Right atrium auricular region (tissue), 2 donors: Measurements from ENCODE around the gene SIRPD. TPM values are rescaled to one million over a fixed set of nuclear protein-coding genes. Genes with fewer than 3 reads are reported as not detected.
"Not testable (repeated sequence)": the region's sequence is repeated elsewhere in the genome, so short reads cannot be mapped to it uniquely, and the experiment has no call there.

Source experiments
- DNase-seq: peaks from one replicate; pipeline ENCODE4 v3.0.0-alpha.2; 2019; ENCODE audit warnings: low spot score
- H3K27ac ChIP-seq, 2 donors: fragments of 200-600 bp; sonication (generic); 1 replicate in 1 of 2; 2 replicates in 1 of 2; pipeline ENCODE4 v1.5.1; 2016 to 2019
- H3K27me3 ChIP-seq, 2 donors: fragments of 200-600 bp; sonication (generic); one replicate each; pipeline versions ENCODE4 v1.5.1 to v1.6.0; 2017 to 2019
- H3K36me3 ChIP-seq: fragments of 200-600 bp; sonication (generic); one replicate; pipeline ENCODE4 v1.5.1; 2016
- H3K4me1 ChIP-seq, 2 donors: fragments of 200-600 bp; sonication (generic); one replicate each; pipeline versions ENCODE4 v1.5.1 to v1.6.0; 2017 to 2019
- H3K4me3 ChIP-seq, 2 donors: fragments of 200-600 bp; sonication (generic); 1 replicate in 1 of 2; 2 replicates in 1 of 2; pipeline ENCODE4 v1.5.1; 2017 to 2019; ENCODE audit warnings: mild to moderate bottlenecking in 1 of 2, moderate library complexity in 1 of 2
- H3K9me3 ChIP-seq, 2 donors: fragments of 200-600 bp; sonication (generic); one replicate each; pipeline ENCODE4 v1.5.1; 2019
- total RNA-seq, 2 donors: library from RNA; depleted of rRNA; stranded (reverse); fragments of >200 nt; gene quantifications; one replicate each; pipeline ENCODE4 v1.1.0, GENCODE V29; 2016
- TF ChIP-seq, protein P1 (sequence below), 2 donors: fragments of 200-600 bp; sonication (generic); IDR thresholded peaks; one replicate each; pipeline ENCODE4 v1.5.1; 2019; ENCODE audit warnings: antibody characterized with exemption in 2 of 2

The SIRPD gene
- total RNA-seq, 2 donors from 2014 or later, result not detected

DNA sequence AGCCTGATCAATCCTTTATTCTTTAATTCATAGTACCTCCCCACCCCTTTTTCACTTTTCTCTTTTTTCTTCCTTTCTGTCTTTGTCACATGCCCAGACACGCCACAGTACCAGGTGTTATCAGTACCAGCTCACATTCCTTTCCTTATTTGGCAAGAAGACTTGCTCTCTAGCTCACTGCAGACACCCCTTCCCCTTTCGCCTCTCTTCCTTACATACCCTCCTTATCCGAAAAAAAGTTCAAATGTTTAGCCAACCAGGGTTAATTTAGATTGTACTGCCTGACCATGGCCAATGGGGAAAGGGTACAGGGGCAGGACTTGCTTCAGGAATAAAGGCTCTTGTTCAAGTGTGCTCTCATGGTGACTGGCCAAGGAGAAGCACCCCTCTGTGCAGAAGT lies 57.0 kb downstream of the SIRPD start:
- Histone ChIP-seq H3K4me1 (no peaks in the 10 kb centered on the region), H3K4me3 (no peak overlapping the region), H3K27ac (no peak overlapping the region), H3K27me3 (no peaks in the 10 kb centered on the region), H3K9me3 (no peaks in the 10 kb centered on the region), H3K36me3 (no peaks in the 10 kb centered on the region)
- no peak for DNase-seq
- TF ChIP-seq, protein P1, sequence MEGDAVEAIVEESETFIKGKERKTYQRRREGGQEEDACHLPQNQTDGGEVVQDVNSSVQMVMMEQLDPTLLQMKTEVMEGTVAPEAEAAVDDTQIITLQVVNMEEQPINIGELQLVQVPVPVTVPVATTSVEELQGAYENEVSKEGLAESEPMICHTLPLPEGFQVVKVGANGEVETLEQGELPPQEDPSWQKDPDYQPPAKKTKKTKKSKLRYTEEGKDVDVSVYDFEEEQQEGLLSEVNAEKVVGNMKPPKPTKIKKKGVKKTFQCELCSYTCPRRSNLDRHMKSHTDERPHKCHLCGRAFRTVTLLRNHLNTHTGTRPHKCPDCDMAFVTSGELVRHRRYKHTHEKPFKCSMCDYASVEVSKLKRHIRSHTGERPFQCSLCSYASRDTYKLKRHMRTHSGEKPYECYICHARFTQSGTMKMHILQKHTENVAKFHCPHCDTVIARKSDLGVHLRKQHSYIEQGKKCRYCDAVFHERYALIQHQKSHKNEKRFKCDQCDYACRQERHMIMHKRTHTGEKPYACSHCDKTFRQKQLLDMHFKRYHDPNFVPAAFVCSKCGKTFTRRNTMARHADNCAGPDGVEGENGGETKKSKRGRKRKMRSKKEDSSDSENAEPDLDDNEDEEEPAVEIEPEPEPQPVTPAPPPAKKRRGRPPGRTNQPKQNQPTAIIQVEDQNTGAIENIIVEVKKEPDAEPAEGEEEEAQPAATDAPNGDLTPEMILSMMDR (IDR thresholded peaks at IDR 0.05), result no peak

DNA sequence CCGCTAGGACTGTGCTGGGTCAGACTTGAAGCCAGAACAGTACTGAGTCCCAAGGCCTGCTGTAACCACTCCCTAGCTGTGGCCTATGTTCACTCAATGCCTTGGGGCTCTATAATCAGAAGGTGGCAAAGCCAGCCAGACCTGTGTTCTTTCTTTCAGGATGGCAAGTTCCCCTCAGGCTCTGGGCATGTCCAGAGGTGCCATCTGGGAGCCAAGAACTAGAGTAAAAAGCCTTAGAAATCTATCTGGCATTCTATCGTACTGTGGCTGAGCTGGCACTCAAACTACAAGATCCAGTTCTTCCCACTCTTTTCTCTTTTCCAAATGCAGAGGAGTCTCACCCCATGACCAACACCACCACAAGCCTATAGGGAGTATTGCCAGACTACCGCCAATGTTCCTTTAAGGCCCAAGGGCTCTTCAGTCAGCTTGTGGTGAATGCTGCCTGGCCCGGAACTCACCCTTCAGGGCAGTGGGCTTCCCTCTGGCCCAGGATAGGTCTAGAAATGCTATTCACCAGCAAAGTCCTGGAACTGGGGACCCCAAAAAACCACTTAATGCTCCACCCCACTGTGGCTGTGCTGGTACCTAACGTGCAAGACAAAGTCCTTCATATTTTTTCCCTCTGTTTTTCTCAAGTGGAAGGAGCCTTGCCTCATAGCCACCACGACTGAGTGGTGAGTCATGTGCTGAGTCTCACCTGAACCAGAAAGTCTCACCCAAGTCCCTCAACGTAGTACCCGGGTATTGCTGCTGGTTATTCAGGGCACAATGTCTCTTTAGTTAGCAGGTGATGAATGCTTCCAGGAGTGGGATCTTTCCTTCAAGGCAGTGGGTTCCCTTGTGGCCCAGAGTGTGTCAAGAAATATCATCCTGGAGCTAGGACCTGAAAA lies 57.7 kb downstream of the SIRPD start:
- no peaks in the 10 kb centered on the region for H3K27me3 ChIP-seq
- no peak overlapping the region for H3K4me3 ChIP-seq
- no peaks in the 10 kb centered on the region for H3K9me3 ChIP-seq
- DNase-seq, result no peak
- H3K4me1 ChIP-seq, result no peaks in the 10 kb centered on the region
- H3K36me3 ChIP-seq, result no peaks in the 10 kb centered on the region
- TF ChIP-seq, protein P1 (IDR thresholded peaks at IDR 0.05), result no peak
- no peak overlapping the region for H3K27ac ChIP-seq

DNA sequence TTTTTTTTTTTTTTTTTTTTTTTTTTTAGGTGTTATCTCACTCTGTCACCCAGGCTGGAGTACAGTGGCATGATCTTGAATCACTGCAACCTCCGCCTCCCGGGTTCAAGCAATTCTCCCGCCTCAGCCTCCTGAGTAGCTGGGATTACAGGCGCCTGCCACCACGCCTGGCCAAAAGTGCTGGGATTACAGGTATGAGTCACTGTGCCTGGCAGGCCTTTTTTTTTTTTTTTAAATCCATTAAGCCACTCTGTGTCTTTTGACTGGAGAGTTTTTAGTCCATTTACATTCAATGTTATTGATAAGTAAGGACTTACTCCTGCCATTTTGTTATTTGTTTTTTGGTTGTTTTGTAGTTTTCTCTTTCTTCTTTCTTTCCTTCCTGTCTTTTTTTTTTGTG lies 60.1 kb downstream of the SIRPD start:
- not testable (repeated sequence) for H3K4me1 ChIP-seq, H3K36me3 ChIP-seq, H3K27ac ChIP-seq, H3K27me3 ChIP-seq, H3K4me3 ChIP-seq, DNase-seq, H3K9me3 ChIP-seq

DNA sequence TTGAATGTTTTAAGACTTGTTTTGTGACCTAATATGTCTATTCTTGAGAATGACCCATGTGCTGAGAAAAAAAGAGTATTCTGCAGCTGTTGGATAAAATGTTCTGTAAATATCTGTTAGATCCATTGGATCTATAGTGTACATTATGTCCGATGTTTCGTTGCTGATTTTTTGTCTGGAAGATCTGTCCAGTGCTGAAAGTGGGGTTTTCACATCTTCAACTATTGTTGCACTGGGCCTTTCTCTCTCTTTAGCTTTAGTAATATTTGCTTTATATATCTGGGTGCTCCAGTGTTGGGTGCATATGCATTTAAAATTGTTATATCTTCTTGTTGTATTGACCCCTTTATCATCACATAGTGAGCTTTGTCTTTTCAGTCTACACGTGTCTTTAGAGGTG lies 60.6 kb downstream of the SIRPD start:
- no peak for DNase-seq
- TF ChIP-seq, protein P1 (IDR thresholded peaks at IDR 0.05), result no peak
- H3K4me1 ChIP-seq, result no peaks in the 10 kb centered on the region
- no peak overlapping the region for H3K27ac ChIP-seq
- H3K9me3 ChIP-seq, result no peaks in the 10 kb centered on the region
- H3K27me3 ChIP-seq, result no peaks in the 10 kb centered on the region
- H3K36me3 ChIP-seq, result no peaks in the 10 kb centered on the region
- no peak overlapping the region for H3K4me3 ChIP-seq

DNA sequence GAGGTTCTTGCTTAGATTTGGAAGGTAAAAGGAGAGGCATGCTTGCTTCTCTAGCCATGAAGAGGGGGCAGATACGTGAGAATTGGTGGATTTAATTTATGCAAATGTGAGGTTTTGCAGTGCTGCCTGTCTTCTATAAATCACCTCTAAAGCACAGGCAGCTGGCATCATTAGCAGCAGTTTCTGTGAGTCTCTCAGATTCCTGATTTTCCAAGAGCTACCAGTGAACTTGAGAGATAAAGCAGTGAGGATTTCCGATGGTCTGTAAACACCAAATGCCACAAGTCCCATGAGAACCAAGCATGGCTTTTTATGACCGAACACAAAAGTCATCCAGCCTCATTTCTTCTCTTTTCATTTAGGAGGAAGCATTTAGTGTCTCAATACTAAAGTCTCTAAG lies 63.1 kb downstream of the SIRPD start:
- Histone ChIP-seq H3K36me3 (no peaks in the 10 kb centered on the region), H3K4me3 (no peak overlapping the region), H3K27me3 (no peaks in the 10 kb centered on the region), H3K27ac (no peak overlapping the region), H3K9me3 (no peaks in the 10 kb centered on the region), H3K4me1 (no peaks in the 10 kb centered on the region)
- TF ChIP-seq, protein P1 (IDR thresholded peaks at IDR 0.05), result no peak
- no peak for DNase-seq

DNA sequence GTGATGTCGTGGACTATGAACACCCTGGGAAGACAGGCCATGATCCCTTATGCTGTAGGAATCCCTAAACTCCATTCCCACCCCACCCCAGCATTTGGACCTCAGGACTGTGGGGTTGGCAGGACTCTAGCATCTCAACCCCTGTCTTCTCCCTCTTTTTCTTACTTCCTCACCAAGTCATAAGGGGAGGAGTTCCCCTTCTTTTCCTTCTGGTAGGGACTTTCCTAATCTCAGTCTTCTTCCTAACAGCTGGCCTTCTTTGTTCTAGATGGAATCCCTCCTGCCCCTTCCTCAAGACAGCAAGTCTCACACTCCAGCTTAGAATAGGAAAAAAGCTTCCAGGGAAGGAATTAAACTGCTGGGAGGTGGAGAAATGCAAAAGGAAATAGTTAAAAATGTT lies 64.0 kb downstream of the SIRPD start:
- Histone ChIP-seq H3K36me3 (no peaks in the 10 kb centered on the region), H3K4me1 (no peaks in the 10 kb centered on the region), H3K9me3 (no peaks in the 10 kb centered on the region), H3K4me3 (no peak overlapping the region), H3K27ac (no peak overlapping the region), H3K27me3 (no peaks in the 10 kb centered on the region)
- TF ChIP-seq, protein P1 (IDR thresholded peaks at IDR 0.05), result no peak
- no peak for DNase-seq
